Upper lobe of left lung (tissue), 6 donors: ENCODE results near the gene AP1S3. TPM values are rescaled to one million over a fixed set of nuclear protein-coding genes. Genes with fewer than 3 reads are reported as not detected.
A peak's percentile ranks its signal among the peaks of the same experiment; 100 is the strongest.

ENCODE experiments used
- ATAC-seq, 2 donors: fragments of 200-7000 bp; cut with Tn5 transposase; one replicate each; pipeline ENCODE4 v1.9.1; 2022; ENCODE audit warnings: mild to moderate bottlenecking in 2 of 2, moderate library complexity in 2 of 2; ENCODE audit not compliant: low FRiP score in 2 of 2
- DNase-seq, 2 donors: peaks; one replicate each; pipeline ENCODE4 v3.0.0-alpha.2; 2019 to 2020
- H3K27ac ChIP-seq, 4 donors: fragments of 200-600 bp; sonication (generic); one replicate each; pipeline ENCODE4 v1.5.1; 2016 to 2019
- H3K27me3 ChIP-seq, 4 donors: fragments of 200-600 bp; sonication (generic); one replicate each; pipeline ENCODE4 v1.5.1; 2017 to 2019
- H3K36me3 ChIP-seq, 4 donors: fragments of 200-600 bp; sonication (generic); one replicate each; pipeline ENCODE4 v1.5.1; 2016 to 2019
- H3K4me1 ChIP-seq, 4 donors: fragments of 200-600 bp; sonication (generic); one replicate each; pipeline ENCODE4 v1.5.1; 2018 to 2019
- H3K4me3 ChIP-seq, 4 donors: fragments of 200-600 bp; sonication (generic); one replicate each; pipeline ENCODE4 v1.5.1; 2017 to 2019; ENCODE audit warnings: mild to moderate bottlenecking in 2 of 4, moderate library complexity in 1 of 4
- H3K9me3 ChIP-seq, 4 donors: fragments of 200-600 bp; sonication (generic); one replicate each; pipeline ENCODE4 v1.5.1; 2018 to 2019
- CTCF ChIP-seq, 6 experiments: fragments of 450-650 bp in 4 of 6; fragments of 200-600 bp in 2 of 6; sonication (generic) in 2 of 6; IDR thresholded peaks; one replicate each; pipeline ENCODE4 v1.5.1; 2016 to 2019; ENCODE audit warnings: antibody characterized with exemption in 6 of 6
- EP300 ChIP-seq, 4 donors: sonication (generic); formaldehyde crosslinking; IDR thresholded peaks; one replicate each; pipeline ENCODE4 v1.5.1; 2017; ENCODE audit warnings: antibody characterized with exemption in 4 of 4, control low read depth in 2 of 4
- POLR2A ChIP-seq, 4 donors: fragments of 450-650 bp; IDR thresholded peaks; one replicate each; pipeline ENCODE4 v1.5.1; 2016 to 2017; ENCODE audit warnings: antibody characterized with exemption in 4 of 4, mild to moderate bottlenecking in 2 of 4
- POLR2AphosphoS5 ChIP-seq, 2 donors: sonication (generic); formaldehyde crosslinking; IDR thresholded peaks; one replicate each; pipeline ENCODE4 v1.5.1; 2017; ENCODE audit warnings: antibody characterized with exemption in 2 of 2
- WGBS, 2 donors: methylation state at CpG; one replicate each; pipeline ENCODE4 v1.1.5; 2017 to 2018; 5-methylcytosine and 5-hydroxymethylcytosine counted together
- total RNA-seq, 6 donors: library from RNA; depleted of rRNA in 4 of 6; stranded (reverse); fragments of >200 nt in 4 of 6; gene quantifications; one replicate each; pipeline versions ENCODE4 v1.1.0 to v1.2.1, GENCODE V29; 2016 to 2021
- donor health status: DM: no; HTN: no; CAD: no; lungs with moderate emphysema.
- donor health status: DM: no; HTN: yes; CAD: no; lungs with severe emphysema.

AP1S3 gene
- total RNA-seq, 6 donors from 2014 or later, result 2.1 to 23.2 (median 11.5) TPM

GRCh38 chr2:223746611-223747010, 90.8 kb downstream of the AP1S3 start:
- no peak overlapping the region for H3K4me3 ChIP-seq
- DNase-seq, result no peak
- no peaks in the 10 kb centered on the region for H3K27me3 ChIP-seq
- 94 to 97% methylated on average over 2 of the region's 2 CpGs for WGBS, 2 donors
- no peak overlapping the region for H3K27ac ChIP-seq
- no peaks in the 10 kb centered on the region for H3K36me3 ChIP-seq
- no peak for TF ChIP-seq POLR2A (IDR thresholded peaks at IDR 0.05)
- TF ChIP-seq CTCF (IDR thresholded peaks at IDR 0.05), result no peak
- TF ChIP-seq EP300 (IDR thresholded peaks at IDR 0.05), result no peak
- no peak for TF ChIP-seq POLR2AphosphoS5 (IDR thresholded peaks at IDR 0.05)
- no peak for ATAC-seq
- no peaks in the 10 kb centered on the region for H3K4me1 ChIP-seq
- H3K9me3 ChIP-seq, result no peaks in the 10 kb centered on the region

GRCh38 chr2:223744580-223744979, 92.8 kb downstream of the AP1S3 start:
- Histone ChIP-seq H3K4me1 (no peaks in the 10 kb centered on the region), H3K27me3 (no peaks in the 10 kb centered on the region), H3K27ac (no peak overlapping the region), H3K9me3 (no peaks in the 10 kb centered on the region), H3K4me3 (no peak overlapping the region), H3K36me3 (no peaks in the 10 kb centered on the region)
- WGBS, 2 donors, result 51 to 64% methylated on average over 2 to 3 of the region's 3 CpGs
- DNase-seq, result no peak
- TF ChIP-seq POLR2AphosphoS5 (IDR thresholded peaks at IDR 0.05) (no peak), POLR2A (IDR thresholded peaks at IDR 0.05) (no peak), EP300 (IDR thresholded peaks at IDR 0.05) (no peak), CTCF (IDR thresholded peaks at IDR 0.05) (no peak)
- peak; percentile 53 to 77 for ATAC-seq

GRCh38 chr2:223740679-223741078, 96.7 kb downstream of the AP1S3 start:
- no peaks in the 10 kb centered on the region for H3K4me1 ChIP-seq
- H3K4me3 ChIP-seq, result no peak overlapping the region
- no peaks in the 10 kb centered on the region for H3K9me3 ChIP-seq
- no peak overlapping the region for H3K27ac ChIP-seq
- 70 to 73% methylated on average over 2 to 5 of the region's 5 CpGs for WGBS, 2 donors
- H3K36me3 ChIP-seq, result no peaks in the 10 kb centered on the region
- DNase-seq (peak in 1 of 2 donors; percentile 8), ATAC-seq (no peak)
- TF ChIP-seq POLR2AphosphoS5 (IDR thresholded peaks at IDR 0.05), result no peak
- TF ChIP-seq CTCF (IDR thresholded peaks at IDR 0.05), result no peak
- no peak for TF ChIP-seq POLR2A (IDR thresholded peaks at IDR 0.05)
- TF ChIP-seq EP300 (IDR thresholded peaks at IDR 0.05), result no peak
- no peaks in the 10 kb centered on the region for H3K27me3 ChIP-seq

- H3K27ac ChIP-seq, result no peak overlapping the region
- 88 to 93% methylated on average over 6 of the region's 6 CpGs for WGBS, 2 donors
- H3K9me3 ChIP-seq, result no peaks in the 10 kb centered on the region
- H3K36me3 ChIP-seq, result no peaks in the 10 kb centered on the region
- DNase-seq (no peak), ATAC-seq (no peak)
- no peaks in the 10 kb centered on the region for H3K4me1 ChIP-seq
- TF ChIP-seq EP300 (IDR thresholded peaks at IDR 0.05), result no peak
- no peak for TF ChIP-seq POLR2A (IDR thresholded peaks at IDR 0.05)
- TF ChIP-seq CTCF (IDR thresholded peaks at IDR 0.05), result no peak
- TF ChIP-seq POLR2AphosphoS5 (IDR thresholded peaks at IDR 0.05), result no peak
- no peaks in the 10 kb centered on the region for H3K27me3 ChIP-seq
- H3K4me3 ChIP-seq, result no peak overlapping the region
Observed at GRCh38 chr2:223737207-223737606, 100.2 kb downstream of the AP1S3 start.

- DNase-seq (no peak), ATAC-seq (no peak)
- H3K27ac ChIP-seq, result no peak overlapping the region
- no peaks in the 10 kb centered on the region for H3K9me3 ChIP-seq
- WGBS, 2 donors, result 77 to 80% methylated on average over 4 of the region's 4 CpGs
- no peaks in the 10 kb centered on the region for H3K4me1 ChIP-seq
- TF ChIP-seq POLR2A (IDR thresholded peaks at IDR 0.05) (no peak), POLR2AphosphoS5 (IDR thresholded peaks at IDR 0.05) (no peak), CTCF (IDR thresholded peaks at IDR 0.05) (no peak), EP300 (IDR thresholded peaks at IDR 0.05) (no peak)
- H3K36me3 ChIP-seq, result no peaks in the 10 kb centered on the region
- no peaks in the 10 kb centered on the region for H3K27me3 ChIP-seq
- no peak overlapping the region for H3K4me3 ChIP-seq
Observed at GRCh38 chr2:223736488-223736887, 100.9 kb downstream of the AP1S3 start.
